ENCODE results near the gene TNF.

Gene TNF

GRCh38 chr6:31573239-31574105 lies 1.9 kb upstream of the TNF start:
- DNase-seq = no peak

GRCh38 chr6:31574106-31575061 lies 981 bp upstream of the TNF start:
- no peak for DNase-seq

GRCh38 chr6:31575952-31576685 lies 754 bp downstream of the TNF start:
- no peak for DNase-seq

GRCh38 chr6:31576897-31577578 lies 1.7 kb downstream of the TNF start:
- no peak for DNase-seq

- DNase-seq = no peak
These were observed 2.2 kb downstream of the TNF start for GRCh38 chr6:31577579-31577966.

GRCh38 chr6:31578184-31579118 lies 3.1 kb downstream of the TNF start:
- DNase-seq = no peak

GRCh38 chr6:31579119-31579505 lies 3.7 kb downstream of the TNF start:
- no peak for DNase-seq

GRCh38 chr6:31579546-31580437 lies 4.4 kb downstream of the TNF start:
- DNase-seq = no peak

GRCh38 chr6:31580438-31580740 lies 5.0 kb downstream of the TNF start:
- no peak for DNase-seq

- peak; percentile 91 for DNase-seq
These were observed 5.6 kb downstream of the TNF start for GRCh38 chr6:31580807-31581433.

- DNase-seq = no peak
These were observed 6.3 kb downstream of the TNF start for GRCh38 chr6:31581434-31582229.

GRCh38 chr6:31582230-31582643 lies 6.9 kb downstream of the TNF start, which contains the start of gene LTB:
Gene LTB, minus strand, starts transcription at chr6:31582424. Its CDS starts 7 bp downstream, at chr6:31582417.
- DNase-seq = no peak

GRCh38 chr6:31585491-31585890 lies 10.1 kb downstream of the TNF start:
- no peak for DNase-seq

- DNase-seq = no peak
These were observed 10.6 kb downstream of the TNF start, which contains the start of gene LST1 for GRCh38 chr6:31586008-31586407. Gene LST1, plus strand, starts transcription at chr6:31586277. Its CDS starts 1,023 bp downstream, at chr6:31587300.

- peak; percentile 48 for DNase-seq
These were observed 11.4 kb downstream of the TNF start for GRCh38 chr6:31586599-31587281.

GRCh38 chr6:31587791-31588777 lies 12.7 kb downstream of the TNF start:
- DNase-seq = no peak
